GM15510 (cell line): ENCODE measurements around the gene S100A3.

ENCODE experiments used
- POLR2A ChIP-seq: IDR thresholded peaks from 3 replicates; pipeline ENCODE4 v1.6.1; 2011; ENCODE audit warnings: borderline replicate concordance; ENCODE audit not compliant: insufficient read length; ENCODE audit errors: extremely low read depth

Gene S100A3, protein sequence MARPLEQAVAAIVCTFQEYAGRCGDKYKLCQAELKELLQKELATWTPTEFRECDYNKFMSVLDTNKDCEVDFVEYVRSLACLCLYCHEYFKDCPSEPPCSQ

DNA sequence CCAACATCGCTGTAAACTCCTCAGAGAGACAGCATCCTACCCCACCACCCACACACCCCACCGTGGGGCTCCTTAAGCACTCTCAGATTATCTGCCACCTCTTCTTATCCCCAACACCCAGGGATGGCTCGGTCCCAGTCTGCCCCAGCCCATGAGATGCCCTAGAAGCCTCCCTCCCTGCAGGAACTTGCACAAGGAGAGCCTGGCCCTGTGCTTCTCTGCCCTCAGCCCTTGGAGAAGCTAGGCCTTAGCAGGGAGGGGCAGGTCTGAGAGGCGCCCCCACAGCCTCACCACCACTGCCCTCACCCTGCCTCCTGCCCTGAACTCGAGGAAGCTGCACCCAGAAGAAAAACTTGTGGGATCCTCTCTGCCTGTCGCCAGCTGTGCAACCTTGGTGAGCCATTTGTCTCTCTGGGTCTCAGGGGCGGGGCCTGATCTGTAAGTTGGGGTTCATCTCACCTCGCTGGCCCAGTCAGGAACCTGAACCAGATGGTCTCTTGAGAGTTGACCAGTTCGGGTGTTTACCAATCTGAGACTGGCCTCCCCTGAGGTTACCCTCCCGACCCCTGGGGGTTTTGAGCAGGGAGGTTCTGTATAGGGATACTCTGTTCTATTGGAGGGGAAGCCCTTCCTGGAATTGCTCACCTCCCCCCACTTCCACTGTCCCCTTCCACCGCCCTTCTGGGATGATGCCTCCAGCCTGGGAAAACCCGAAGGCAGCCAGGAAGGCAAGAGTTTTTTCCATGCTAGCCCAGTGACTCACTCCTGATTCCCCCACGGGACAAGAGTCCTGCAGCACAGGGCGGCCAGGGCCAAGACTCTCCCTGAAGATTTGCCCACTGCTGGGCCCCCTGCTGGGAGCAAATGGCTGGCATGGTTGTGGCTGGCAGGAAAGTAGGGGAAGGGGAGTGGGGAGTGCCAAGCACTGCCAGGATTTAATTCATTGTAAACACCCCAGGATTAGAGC, at the start of gene S100A3:
Gene S100A3 (minus strand): TSS at position 537 of the 967 bp plus-strand sequence. CDS start 773 bp downstream, outside the sequence.
- TF ChIP-seq POLR2A = no peak

DNA sequence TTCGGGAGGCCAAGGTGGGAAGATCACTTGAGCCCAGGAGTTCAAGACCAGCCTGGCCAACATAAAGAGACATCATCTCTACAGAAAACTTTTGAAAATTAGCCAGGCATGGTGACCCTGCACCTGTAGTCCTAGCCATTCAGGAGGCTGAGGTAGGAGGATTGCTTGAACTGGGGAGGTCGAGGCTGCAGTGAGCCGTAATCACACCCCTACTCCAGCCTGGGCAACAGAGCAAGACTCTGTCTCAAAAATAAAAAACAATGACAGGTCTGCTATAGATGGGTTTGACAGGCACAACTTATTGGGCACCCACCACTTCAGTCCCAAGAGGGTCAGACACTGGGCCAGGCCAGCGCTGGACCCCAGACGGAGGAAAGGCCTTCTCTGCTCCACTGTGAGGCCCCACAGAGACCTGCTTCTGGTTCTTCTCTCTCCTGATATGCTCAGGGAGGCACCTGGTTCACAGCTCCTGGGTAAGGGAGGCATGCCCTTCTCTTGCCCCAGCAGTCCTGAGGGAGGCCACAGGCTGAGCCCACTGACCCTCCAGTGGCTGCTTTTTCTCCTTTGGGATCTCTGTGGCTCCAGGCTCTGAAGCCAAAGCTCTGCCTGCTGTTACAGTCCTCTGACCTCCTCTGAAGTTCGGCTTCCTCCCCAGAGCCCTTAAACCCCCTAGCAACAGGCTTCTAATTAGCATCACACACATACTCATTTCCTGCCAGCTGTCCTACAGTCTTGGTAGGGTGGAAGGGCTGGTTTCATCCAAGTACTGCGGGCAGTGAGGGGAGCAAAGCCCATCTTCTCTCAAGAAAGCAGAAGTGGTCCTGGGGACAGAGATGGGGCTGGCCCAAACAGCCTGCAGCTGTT, 49.5 kb upstream of the S100A3 start:
- TF ChIP-seq POLR2A = peak; percentile 49

DNA sequence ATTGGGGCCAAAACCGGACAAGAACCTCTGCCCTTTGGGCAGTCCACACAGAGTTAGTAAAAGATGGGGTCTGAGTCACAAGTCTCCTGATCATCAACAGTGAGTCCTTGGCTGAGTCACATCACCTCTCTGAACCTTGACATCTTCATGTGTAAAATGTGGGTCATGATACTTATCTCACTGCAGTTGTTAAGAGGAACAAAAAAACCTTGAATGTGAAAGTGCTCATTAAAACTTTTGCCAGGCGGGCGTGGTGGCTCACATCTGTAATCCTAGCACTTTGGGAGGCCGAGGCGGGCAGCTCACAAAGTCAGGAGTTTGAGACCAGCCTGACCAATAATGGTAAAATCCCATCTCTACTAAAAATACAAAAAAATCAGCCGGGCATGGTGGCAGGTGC, 48.1 kb upstream of the S100A3 start:
- TF ChIP-seq POLR2A = no peak

DNA sequence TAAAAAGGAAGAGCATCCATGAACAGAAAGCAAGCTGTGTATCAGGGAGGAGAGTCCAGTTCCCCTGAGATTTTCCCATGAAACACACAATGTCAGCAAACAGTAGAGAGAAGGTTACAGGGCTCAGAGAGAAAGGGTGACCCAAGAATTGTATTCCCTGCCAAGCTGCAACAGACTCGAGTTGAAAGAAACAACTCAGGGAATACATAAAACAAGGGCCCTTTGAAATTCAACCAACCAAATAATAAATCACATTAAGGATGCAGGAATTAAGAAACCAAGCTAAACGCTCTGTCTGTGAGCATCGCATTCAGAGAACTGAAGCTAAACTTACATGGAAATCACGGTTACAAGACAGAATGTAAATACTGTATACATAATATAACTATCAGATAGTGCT, 43.7 kb upstream of the S100A3 start:
- no peak for TF ChIP-seq POLR2A

DNA sequence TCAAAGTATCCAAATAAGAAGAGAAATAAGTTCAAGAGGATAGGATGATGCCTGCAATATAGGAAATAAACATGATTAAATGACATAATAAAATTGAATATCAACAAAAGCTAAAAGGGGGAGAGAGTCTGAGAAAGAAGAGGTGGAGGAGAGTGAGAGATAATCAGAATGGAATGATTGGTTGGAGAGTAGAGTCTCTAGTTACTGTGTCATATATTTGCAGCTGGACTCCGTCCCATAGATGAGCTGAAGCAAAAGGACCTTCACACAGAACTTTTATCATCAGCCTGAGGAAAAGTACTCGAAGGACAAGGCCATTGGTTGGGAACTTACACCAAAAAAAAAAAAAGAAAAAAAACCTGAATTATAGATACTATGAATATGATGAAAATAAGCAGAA, 39.4 kb upstream of the S100A3 start:
- TF ChIP-seq POLR2A = no peak

DNA sequence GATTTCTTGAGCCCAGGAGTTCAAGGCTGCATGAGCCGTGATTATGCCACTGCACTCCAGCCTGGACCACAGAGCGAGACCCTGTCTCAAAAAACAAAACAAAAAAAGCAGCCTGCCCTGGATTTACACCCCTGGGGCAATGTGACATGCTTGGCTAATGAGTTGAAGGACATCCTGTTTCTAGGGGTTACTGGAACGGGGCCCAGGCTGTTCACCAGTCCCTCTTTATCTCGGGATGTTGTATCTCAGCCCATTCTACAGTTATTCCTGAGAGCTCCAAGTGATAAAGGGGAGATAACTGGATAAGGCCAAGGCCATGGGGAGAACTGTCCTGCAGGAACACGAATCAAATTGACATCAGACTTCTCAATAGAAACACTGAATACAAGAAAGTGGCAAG, 38.3 kb upstream of the S100A3 start:
- TF ChIP-seq POLR2A = no peak

DNA sequence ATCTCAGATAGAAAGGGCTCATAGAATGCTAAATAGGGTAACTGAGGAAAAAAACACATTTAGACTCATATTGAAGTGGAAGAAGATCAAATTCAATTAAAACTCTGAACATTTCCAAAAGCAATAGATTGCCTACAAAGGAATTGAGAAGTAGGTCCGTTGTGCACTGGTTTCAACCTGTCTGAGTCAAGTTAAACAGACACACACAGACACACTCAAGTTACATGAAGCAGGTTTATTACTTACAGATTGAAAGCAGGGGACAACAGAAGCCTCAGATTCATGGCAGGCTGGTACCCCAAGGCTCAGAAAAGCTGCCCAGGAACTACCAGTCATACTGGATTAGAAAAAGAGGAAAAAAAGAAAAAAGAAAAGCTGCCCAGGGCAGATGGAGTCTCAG, 37.3 kb upstream of the S100A3 start:
- no peak for TF ChIP-seq POLR2A

DNA sequence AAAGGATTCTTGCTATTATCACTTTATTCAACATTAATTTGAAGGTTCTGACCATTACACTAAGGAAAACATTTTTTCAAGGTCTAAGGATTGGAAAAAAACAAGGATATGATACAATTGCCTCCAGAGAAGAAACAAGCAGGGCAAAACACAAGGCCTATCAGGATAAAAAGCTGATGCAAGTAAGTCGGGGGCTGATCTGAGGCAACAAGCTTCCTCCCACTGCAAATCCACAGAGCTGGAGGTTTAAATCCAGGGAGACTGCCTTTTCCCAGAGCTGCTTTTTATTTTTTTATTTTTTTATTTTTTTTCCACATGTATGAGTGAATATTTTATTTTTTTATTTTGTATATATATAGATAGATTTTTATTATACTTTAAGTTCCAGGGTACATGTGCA, 35.9 kb upstream of the S100A3 start:
- TF ChIP-seq POLR2A = no peak

DNA sequence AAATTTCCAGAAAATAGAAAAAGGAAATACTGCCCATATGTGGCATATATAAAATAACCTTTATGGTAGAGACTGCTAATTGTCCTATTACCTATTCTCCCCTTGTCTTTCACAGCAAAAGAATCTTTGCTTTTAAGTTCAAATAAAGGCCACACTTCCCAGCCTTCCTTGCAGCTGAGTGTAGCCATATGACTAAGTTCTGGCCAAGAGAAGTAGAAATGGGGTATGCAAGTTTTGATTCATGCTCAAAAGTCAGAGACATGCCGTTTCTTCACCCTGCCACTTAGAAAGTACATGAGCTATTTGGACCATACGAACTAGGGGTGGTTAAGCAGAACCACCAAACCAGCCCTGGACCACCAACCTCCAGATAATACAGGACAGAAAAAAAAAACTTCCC, 34.9 kb upstream of the S100A3 start:
- no peak for TF ChIP-seq POLR2A

DNA sequence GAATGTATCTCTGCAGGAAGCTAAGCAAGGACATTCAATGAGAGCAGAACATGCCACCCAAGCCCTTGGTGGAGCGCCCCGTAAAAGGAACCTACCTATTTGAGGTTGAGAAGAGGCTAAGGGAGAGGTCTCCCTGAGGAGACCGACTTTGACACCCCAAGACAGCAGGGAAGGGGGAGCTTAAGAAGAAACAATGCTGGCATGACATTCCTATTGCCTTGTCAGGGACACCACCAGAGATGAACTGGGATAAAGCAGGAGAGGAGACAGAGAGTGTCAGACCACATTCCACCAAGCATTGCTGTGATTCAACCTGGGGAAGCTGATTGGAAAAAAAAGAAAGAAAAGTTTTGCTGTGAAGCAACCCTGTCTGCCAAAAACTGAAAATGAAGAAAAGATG, 29.9 kb upstream of the S100A3 start:
- TF ChIP-seq POLR2A = no peak

DNA sequence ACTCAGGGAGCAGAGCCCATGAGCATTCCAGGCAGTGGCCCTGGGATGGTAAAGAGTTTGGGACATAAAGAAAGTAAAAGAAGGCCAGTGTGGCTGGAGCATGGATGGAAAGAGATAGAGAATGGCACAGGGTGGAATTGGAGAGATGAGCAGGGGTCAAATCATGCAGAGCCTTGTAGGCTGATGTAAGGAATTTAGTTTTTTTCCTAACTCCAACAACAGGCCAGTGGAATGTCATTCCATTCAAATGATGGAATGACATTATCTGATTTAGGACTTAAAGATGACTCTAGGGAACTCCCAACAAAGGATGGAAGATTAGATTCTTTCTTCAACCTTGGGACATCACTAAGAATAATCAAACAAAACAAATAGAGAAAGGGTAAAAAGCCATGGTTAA, 29.4 kb upstream of the S100A3 start:
- no peak for TF ChIP-seq POLR2A

DNA sequence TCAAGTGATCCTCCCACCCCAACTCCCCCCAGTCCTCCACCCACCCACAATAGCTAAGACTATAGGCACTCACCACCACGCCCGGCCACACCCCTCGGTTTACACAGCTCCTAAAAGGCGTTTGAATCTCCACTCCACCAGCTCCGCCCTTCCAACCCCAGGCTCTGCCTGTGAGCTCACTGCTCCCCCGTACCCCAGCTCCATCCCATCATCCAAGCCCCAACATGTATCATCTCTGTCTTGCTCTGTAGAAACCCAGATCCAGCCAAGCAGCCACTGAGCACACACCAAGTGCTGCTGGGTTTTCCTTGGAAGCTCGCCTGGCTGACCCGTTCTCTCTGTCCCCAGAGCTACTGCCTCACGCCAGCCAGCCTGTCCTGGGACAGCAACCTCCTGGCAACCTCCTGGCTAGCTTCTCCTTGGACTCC, 28.6 kb upstream of the S100A3 start:
- no peak for TF ChIP-seq POLR2A

DNA sequence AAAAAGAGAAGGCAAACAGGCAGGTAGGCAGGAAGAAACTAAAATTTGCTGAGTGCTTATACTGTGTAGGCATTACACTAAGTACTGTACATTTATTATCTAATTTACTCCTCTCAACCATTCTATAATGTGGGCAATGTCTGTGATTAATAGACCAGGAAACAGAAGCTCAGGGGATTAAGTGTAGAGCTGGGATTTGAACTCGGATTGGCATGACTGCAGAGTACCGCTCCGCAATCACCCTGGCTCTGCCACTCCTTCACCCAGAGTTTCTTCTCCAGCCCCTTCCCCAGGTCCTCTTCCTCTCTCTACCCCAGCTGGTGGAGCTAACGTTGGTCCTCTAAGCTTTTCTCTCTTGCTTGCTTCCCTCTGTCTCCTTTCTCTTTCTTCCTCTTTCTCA, 28.1 kb upstream of the S100A3 start:
- no peak for TF ChIP-seq POLR2A

DNA sequence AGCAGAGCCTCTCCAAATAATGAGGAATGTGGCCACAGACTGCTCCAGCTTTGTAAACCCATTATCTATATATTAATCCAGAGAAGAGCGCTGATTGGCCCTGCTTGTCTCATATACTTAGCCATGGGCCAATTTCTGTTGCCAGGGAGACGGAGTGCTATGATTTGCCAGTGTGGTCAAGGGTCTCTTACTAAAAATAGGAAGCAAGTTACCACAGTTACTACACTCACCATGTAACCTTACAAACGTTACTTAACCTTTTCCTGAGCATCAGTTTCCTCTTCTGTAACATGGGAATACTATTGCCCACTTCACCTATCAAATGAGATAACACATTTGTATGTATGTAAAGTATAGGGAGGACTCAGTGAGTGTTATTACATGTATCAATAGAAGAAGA, 24.3 kb upstream of the S100A3 start:
- TF ChIP-seq POLR2A = no peak

DNA sequence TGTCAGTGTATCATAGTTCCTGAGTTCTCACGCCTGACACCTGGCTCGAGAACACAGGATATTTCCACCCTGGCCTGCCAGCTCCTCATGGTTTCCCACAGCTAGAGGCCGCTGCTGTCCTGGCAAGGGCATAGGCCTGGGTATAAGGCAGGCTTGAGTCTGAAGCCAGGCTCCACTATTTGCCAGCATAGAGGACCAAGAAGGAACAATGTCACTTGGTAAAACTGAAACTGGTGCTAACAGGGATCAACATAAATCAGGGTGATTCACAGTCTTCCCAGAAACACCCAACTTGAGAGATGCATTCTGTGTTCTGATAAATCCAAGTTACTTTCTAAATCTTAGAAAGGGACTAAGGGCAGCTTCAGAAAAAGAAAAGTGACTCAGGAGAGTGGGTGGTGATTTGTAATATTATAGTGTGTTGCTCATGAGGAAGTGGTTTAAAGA, 23.5 kb upstream of the S100A3 start:
- no peak for TF ChIP-seq POLR2A
